H1 (cell line): Measurements from ENCODE around the gene NUTM2G. TPM values are rescaled to one million over a fixed set of nuclear protein-coding genes. Genes with fewer than 3 reads are reported as not detected.
A peak's percentile ranks its signal among the peaks of the same experiment; 100 is the strongest.
"Not testable (repeated sequence)": the region's sequence is repeated elsewhere in the genome, so short reads cannot be mapped to it uniquely, and the experiment has no call there.

Experiments used
- CTCF ChIA-PET: fragments of 300-600 bp; sonication (Branson Sonifier 250); formaldehyde crosslinking; loops from one replicate; lab custom pipeline; 2021; ENCODE audit not compliant: partially characterized antibody; lab: Charles Lee
- POLR2A ChIA-PET: fragments of 300-600 bp; sonication (Branson Sonifier 250); formaldehyde crosslinking; loops from one replicate; lab custom pipeline; 2021; ENCODE audit warnings: inconsistent platforms; ENCODE audit not compliant: partially characterized antibody; lab: Charles Lee
- DNase-seq, 2 experiments: peaks; one replicate each; pipeline versions ENCODE4 v3.0.0 to v3.0.0-alpha.2; 2010 to 2022; ENCODE audit warnings: low spot score in 2 of 2, low read depth in 1 of 2, mixed read lengths in 1 of 2
- FAIRE-seq: peaks from 2 replicates; lab custom pipeline; 2011; peaks lifted over from hg19 to GRCh38; lab: Jason Lieb, UNC
- H2AFZ ChIP-seq: 2 replicates; pipeline ENCODE4 v1.8.1; 2012; ENCODE audit warnings: low read length, inconsistent platforms
- H2AK5ac ChIP-seq: 2 replicates; pipeline ENCODE4 v1.6.1; 2013; ENCODE audit warnings: low read depth, low read length
- H2BK120ac ChIP-seq: replicated peaks from 2 replicates; pipeline ENCODE3; 2013; ENCODE audit warnings: low read depth, low read length, inconsistent platforms
- H2BK12ac ChIP-seq: 2 replicates; pipeline ENCODE4 v1.6.1; 2013; ENCODE audit warnings: low read depth, low read length
- H2BK15ac ChIP-seq: 2 replicates; pipeline ENCODE4 v1.6.1; 2013; ENCODE audit warnings: low read length
- H2BK20ac ChIP-seq: 2 replicates; pipeline ENCODE4 v1.6.1; 2013; ENCODE audit warnings: low read length
- H2BK5ac ChIP-seq: 2 replicates; pipeline ENCODE4 v1.6.1; 2013; ENCODE audit warnings: low read depth, low read length
- H3K14ac ChIP-seq: 2 replicates; pipeline ENCODE4 v1.6.1; 2013; ENCODE audit warnings: inconsistent platforms; ENCODE audit not compliant: insufficient read length
- H3K18ac ChIP-seq: 2 replicates; pipeline ENCODE4 v1.6.1; 2013; ENCODE audit warnings: low read length; ENCODE audit errors: extremely low read depth
- H3K23ac ChIP-seq: 2 replicates; pipeline ENCODE4 v1.6.1; 2013; ENCODE audit warnings: inconsistent platforms; ENCODE audit not compliant: insufficient read length
- H3K23me2 ChIP-seq: 2 replicates; pipeline ENCODE4 v1.6.1; 2013; ENCODE audit warnings: low read depth, low read length
- H3K27ac ChIP-seq: 2 replicates; pipeline ENCODE4 v1.6.1; 2011; ENCODE audit warnings: low read depth, low read length, inconsistent platforms
- H3K27me3 ChIP-seq, 4 experiments: replicated peaks in 1 of 4; 1 replicate in 1 of 4; 2 replicates in 3 of 4; pipeline versions ENCODE4 v1.6.1 to v1.8.1; 2011 to 2013; ENCODE audit warnings: low read length in 3 of 4, mild to moderate bottlenecking in 3 of 4, inconsistent platforms in 2 of 4, mixed read lengths in 2 of 4, moderate library complexity in 1 of 4; ENCODE audit not compliant: control insufficient read depth in 3 of 4, insufficient read depth in 3 of 4; ENCODE audit errors: extremely low read depth in 1 of 4
- H3K36me3 ChIP-seq, 4 experiments: 2 replicates each; pipeline versions ENCODE4 v1.6.1 to v1.8.1; 2011 to 2013; ENCODE audit warnings: mild to moderate bottlenecking in 4 of 4, low read length in 3 of 4, moderate library complexity in 2 of 4, control low read depth in 1 of 4, inconsistent platforms in 1 of 4; ENCODE audit not compliant: insufficient read depth in 4 of 4, control insufficient read depth in 2 of 4
- H3K4ac ChIP-seq: replicated peaks from 2 replicates; pipeline ENCODE3; 2013; ENCODE audit warnings: low read length, low read depth, mixed read lengths, inconsistent platforms; ENCODE audit not compliant: insufficient read length
- H3K4me1 ChIP-seq, 4 experiments: replicated peaks in 1 of 4; 1 replicate in 1 of 4; 2 replicates in 3 of 4; pipeline versions ENCODE4 v1.6.1 to v1.8.1; 2011 to 2013; ENCODE audit warnings: low read length in 3 of 4, inconsistent platforms in 2 of 4, mixed read lengths in 1 of 4; ENCODE audit not compliant: insufficient read depth in 4 of 4, control insufficient read depth in 3 of 4
- H3K4me2 ChIP-seq, 2 experiments: 2 replicates each; pipeline versions ENCODE4 v1.6.1 to v1.8.1; 2011 to 2013; ENCODE audit warnings: low read depth in 2 of 2, low read length in 2 of 2, control low read depth in 1 of 2, inconsistent platforms in 1 of 2, mild to moderate bottlenecking in 1 of 2; ENCODE audit not compliant: insufficient read depth in 1 of 2
- H3K4me3 ChIP-seq, 4 experiments: fragments of 200-600, 300-600 bp in 1 of 4; sonication (generic), shearing (Covaris generic), sonication (Bioruptor Twin) in 1 of 4; 2 replicates each; pipeline versions ENCODE4 v1.5.1 to v1.8.1; 2011 to 2016; ENCODE audit warnings: low read length in 4 of 4, low read depth in 3 of 4, control low read depth in 2 of 4, inconsistent platforms in 2 of 4, mild to moderate bottlenecking in 2 of 4, mixed read lengths in 1 of 4, moderate library complexity in 1 of 4; ENCODE audit not compliant: insufficient read depth in 2 of 4; ENCODE audit errors: extremely low read depth in 1 of 4
- H3K56ac ChIP-seq: replicated peaks from 2 replicates; pipeline ENCODE3; 2013; ENCODE audit warnings: low read depth, mild to moderate bottlenecking, mixed read lengths, low read length, inconsistent platforms; ENCODE audit not compliant: insufficient read length
- H3K79me1 ChIP-seq: 2 replicates; pipeline ENCODE4 v1.6.1; 2013; ENCODE audit warnings: low read depth, low read length, control low read depth
- H3K79me2 ChIP-seq, 2 experiments: 2 replicates each; pipeline versions ENCODE4 v1.6.1 to v1.8.1; 2012 to 2013; ENCODE audit warnings: low read length in 2 of 2, mild to moderate bottlenecking in 2 of 2, inconsistent platforms in 1 of 2; ENCODE audit not compliant: insufficient read depth in 2 of 2, control insufficient read depth in 1 of 2
- H3K9ac ChIP-seq, 4 experiments: replicated peaks in 1 of 4; 1 replicate in 1 of 4; 2 replicates in 3 of 4; pipeline versions ENCODE4 v1.6.1 to v1.8.1; 2011 to 2013; ENCODE audit warnings: low read depth in 3 of 4, low read length in 3 of 4, control low read depth in 2 of 4, mild to moderate bottlenecking in 2 of 4, moderate library complexity in 2 of 4, inconsistent platforms in 1 of 4; ENCODE audit errors: extremely low read depth in 1 of 4
- H3K9me3 ChIP-seq, 2 experiments: 2 replicates each; pipeline versions ENCODE4 v1.6.1 to v1.8.1; 2012 to 2013; ENCODE audit warnings: mild to moderate bottlenecking in 2 of 2, moderate library complexity in 2 of 2, control low read depth in 1 of 2, inconsistent platforms in 1 of 2, low read depth in 1 of 2, low read length in 1 of 2, mixed read lengths in 1 of 2; ENCODE audit not compliant: insufficient read depth in 2 of 2
- H4K20me1 ChIP-seq, 2 experiments: replicated peaks in 1 of 2; 2 replicates each; pipeline versions ENCODE3 to v1.8.1; 2011 to 2013; ENCODE audit warnings: inconsistent platforms in 2 of 2, low read length in 2 of 2, mild to moderate bottlenecking in 1 of 2; ENCODE audit not compliant: insufficient read depth in 2 of 2, control insufficient read depth in 1 of 2
- H4K5ac ChIP-seq: 2 replicates; pipeline ENCODE4 v1.6.1; 2013; ENCODE audit warnings: low read length, low read depth, mixed read lengths, inconsistent platforms; ENCODE audit not compliant: insufficient read length
- H4K8ac ChIP-seq: 2 replicates; pipeline ENCODE4 v1.8.0; 2013; ENCODE audit warnings: mild to moderate bottlenecking, moderate library complexity, low read length, inconsistent platforms; ENCODE audit not compliant: insufficient read depth; ENCODE audit errors: extremely low read depth
- H4K91ac ChIP-seq: replicated peaks from 2 replicates; pipeline ENCODE3; 2013; ENCODE audit warnings: low read length, mixed read lengths, inconsistent platforms; ENCODE audit not compliant: insufficient read length
- RAD21 ChIP-seq, 2 experiments: IDR thresholded peaks in 1 of 2; conservative IDR thresholded peaks in 1 of 2; 2 replicates each; pipeline ENCODE4 v1.6.1; 2011; ENCODE audit warnings: low read depth in 2 of 2, low read length in 2 of 2, improper control_type of control experiment in 1 of 2, inconsistent platforms in 1 of 2, mild to moderate bottlenecking in 1 of 2, moderate library complexity in 1 of 2
- WGBS, 2 experiments: shearing (Covaris generic) in 1 of 2; methylation state at CpG; one replicate each; pipeline versions ENCODE4 v1.1.6 to v1.1.7; 2013 to 2015; ENCODE audit warnings: low lambda C conversion rate in 2 of 2, mixed read lengths in 2 of 2, inconsistent platforms in 1 of 2, low coverage in 1 of 2, missing lambda C conversion rate in 1 of 2; ENCODE audit not compliant: insufficient replicate concordance in 2 of 2, insufficient coverage in 1 of 2, insufficient read length in 1 of 2; ENCODE audit errors: extremely low coverage in 1 of 2, missing lambda C conversion rate in 1 of 2; 5-methylcytosine and 5-hydroxymethylcytosine counted together
- polyA plus RNA-seq, 7 experiments: library from polyadenylated mRNA; depleted of rRNA in 3 of 7; stranded (reverse) in 5 of 7; unstranded in 2 of 7; fragments of >200 nt in 5 of 7; fragments of 200-250 nt in 2 of 7; gene quantifications; 1 replicate in 5 of 7; 2 replicates in 1 of 7; 4 replicates in 1 of 7; pipeline versions ENCODE4 v1.2.1 to v1.2.3, GENCODE V29; 2011 to 2013; ENCODE audit warnings: missing spikeins in 2 of 7, mixed read lengths in 2 of 7
- total RNA-seq: library from RNA; stranded (reverse); fragmentation: NEBNext Ultra II Directional; extraction: Animal tissue kit (Norgen Biotek cat#: 25700); gene quantifications from 2 replicates; pipeline ENCODE4 v1.2.1, GENCODE V29; 2021
- TF ChIP-seq, protein P1 (sequence below), 3 experiments: IDR thresholded peaks; 1 replicate in 2 of 3; 2 replicates in 1 of 3; pipeline versions ENCODE4 v1.5.1 to v1.6.1; 2011; ENCODE audit warnings: low read length in 3 of 3, mild to moderate bottlenecking in 3 of 3, inconsistent platforms in 2 of 3, low read depth in 1 of 3, moderate library complexity in 1 of 3; ENCODE audit not compliant: insufficient read depth in 1 of 3; ENCODE audit errors: control extremely low read depth in 1 of 3

The NUTM2G gene
- total and polyA plus RNA-seq, 2 of the 8 experiments (the other 6 are each of a cell fraction or from before 2014, with no cell fraction given) = 0.27 TPM; not detected in 1

GRCh38 chr9:96925587-96925986 lies 3.1 kb upstream of the NUTM2G start:
- H3K9ac ChIP-seq, H3K4ac ChIP-seq, H2BK12ac ChIP-seq, H4K91ac ChIP-seq, H3K36me3 ChIP-seq, FAIRE-seq, H3K18ac ChIP-seq, H3K56ac ChIP-seq, H3K23ac ChIP-seq, H2BK5ac ChIP-seq, H4K8ac ChIP-seq, H2AFZ ChIP-seq, H4K5ac ChIP-seq, H3K4me2 ChIP-seq, H3K14ac ChIP-seq, H2AK5ac ChIP-seq, H3K27me3 ChIP-seq, H3K79me1 ChIP-seq, H3K79me2 ChIP-seq, H2BK15ac ChIP-seq, H4K20me1 ChIP-seq, CTCF ChIA-PET, H3K27ac ChIP-seq, H2BK120ac ChIP-seq, H3K9me3 ChIP-seq, POLR2A ChIA-PET, H3K23me2 ChIP-seq, H3K4me1 ChIP-seq, H2BK20ac ChIP-seq, DNase-seq, H3K4me3 ChIP-seq: not testable (repeated sequence)
- TF ChIP-seq, protein P1, sequence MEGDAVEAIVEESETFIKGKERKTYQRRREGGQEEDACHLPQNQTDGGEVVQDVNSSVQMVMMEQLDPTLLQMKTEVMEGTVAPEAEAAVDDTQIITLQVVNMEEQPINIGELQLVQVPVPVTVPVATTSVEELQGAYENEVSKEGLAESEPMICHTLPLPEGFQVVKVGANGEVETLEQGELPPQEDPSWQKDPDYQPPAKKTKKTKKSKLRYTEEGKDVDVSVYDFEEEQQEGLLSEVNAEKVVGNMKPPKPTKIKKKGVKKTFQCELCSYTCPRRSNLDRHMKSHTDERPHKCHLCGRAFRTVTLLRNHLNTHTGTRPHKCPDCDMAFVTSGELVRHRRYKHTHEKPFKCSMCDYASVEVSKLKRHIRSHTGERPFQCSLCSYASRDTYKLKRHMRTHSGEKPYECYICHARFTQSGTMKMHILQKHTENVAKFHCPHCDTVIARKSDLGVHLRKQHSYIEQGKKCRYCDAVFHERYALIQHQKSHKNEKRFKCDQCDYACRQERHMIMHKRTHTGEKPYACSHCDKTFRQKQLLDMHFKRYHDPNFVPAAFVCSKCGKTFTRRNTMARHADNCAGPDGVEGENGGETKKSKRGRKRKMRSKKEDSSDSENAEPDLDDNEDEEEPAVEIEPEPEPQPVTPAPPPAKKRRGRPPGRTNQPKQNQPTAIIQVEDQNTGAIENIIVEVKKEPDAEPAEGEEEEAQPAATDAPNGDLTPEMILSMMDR (IDR thresholded peaks at IDR 0.05; ENCODE audit: control extremely low read depth in 1 of 3, insufficient read depth in 1 of 3, low read depth in 1 of 3, low read length in 3 of 3) = peak in 1 of 3 experiments; percentile 28; a peak in 1 of 4 replicates
- TF ChIP-seq RAD21 (IDR thresholded peaks at IDR 0.05 in 1 of 2, conservative IDR thresholded peaks at IDR 0.05 in 1 of 2; ENCODE audit: low read depth in 2 of 2, low read length in 2 of 2) = peak; percentile 29 to 47
- 97% methylated on average over 3 of the region's 5 CpGs; no CpG with 5 or more reads in 1 of the 2 experiments for WGBS, 2 experiments
